Activated CD8-positive, alpha-beta memory T cell treated with anti-CD3 and anti-CD28 coated beads, Interleukin-2, amount 10 ng/mL, durations not matched to agents 7 days and 5 days (primary cell): Measurements from ENCODE around the gene IER2. TPM values are rescaled to one million over a fixed set of nuclear protein-coding genes. Genes with fewer than 3 reads are reported as not detected.
"Not testable (repeated sequence)": the region's sequence is repeated elsewhere in the genome, so short reads cannot be mapped to it uniquely, and the experiment has no call there.

Experiments used
- ATAC-seq: fragments of 150-1000 bp; cut with Tn5 transposase; one replicate; pipeline ENCODE4 v1.10.0; 2021; ENCODE audit warnings: moderate library complexity
- CTCF ChIA-PET: fragments of 350-600 bp; sonication (Branson Sonifier 250); formaldehyde crosslinking; loops from one replicate; lab custom pipeline; 2021; ENCODE audit warnings: antibody characterized with exemption; lab: Charles Lee
- DNase-seq: peaks from one replicate; pipeline ENCODE4 v3.0.0-alpha.2; 2020
- H3K27ac Mint-ChIP-seq: one replicate; pipeline ENCODE4 v1.8.0; 2021; ENCODE audit warnings: mild to moderate bottlenecking, mixed read lengths
- H3K27me3 Mint-ChIP-seq: one replicate; pipeline ENCODE4 v1.8.0; 2021; ENCODE audit warnings: mixed read lengths
- H3K36me3 Mint-ChIP-seq: one replicate; pipeline ENCODE4 v1.8.0; 2021; ENCODE audit warnings: mild to moderate bottlenecking, mixed read lengths
- H3K4me1 Mint-ChIP-seq: one replicate; pipeline ENCODE4 v1.8.0; 2021; ENCODE audit warnings: mixed read lengths
- H3K4me3 Mint-ChIP-seq: one replicate; pipeline ENCODE4 v1.8.0; 2021; ENCODE audit warnings: mild to moderate bottlenecking, moderate library complexity, mixed read lengths
- H3K9me3 Mint-ChIP-seq: one replicate; pipeline ENCODE4 v1.8.0; 2022; ENCODE audit warnings: low read depth, mixed read lengths
- total RNA-seq, 2 experiments: library from RNA; stranded (reverse); gene quantifications; one replicate each; pipeline ENCODE4 v1.2.3, GENCODE V29; 2021

The IER2 gene
- total RNA-seq, 2 experiments from 2014 or later: 148 to 209 TPM

DNA sequence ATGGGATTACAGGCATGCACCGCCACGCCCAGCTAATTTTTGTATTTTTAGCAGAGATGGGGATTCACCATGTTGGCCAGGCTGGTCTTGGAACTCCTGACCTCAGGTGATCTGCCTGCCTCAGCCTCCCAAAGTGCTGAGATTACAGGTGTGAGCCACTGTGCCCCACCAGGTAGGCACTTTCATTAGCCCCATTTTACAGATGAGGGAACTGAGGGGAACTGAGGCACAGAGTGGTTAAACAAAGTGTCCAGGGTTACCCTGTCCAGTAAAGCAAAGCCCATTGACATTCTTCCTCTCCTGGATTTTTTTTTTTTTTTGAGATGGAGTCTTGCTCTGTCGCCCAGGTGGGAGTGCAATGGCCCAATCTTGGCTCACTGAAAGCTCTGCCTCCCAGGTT is 15.9 kb downstream of the IER2 start:
- not testable (repeated sequence) for H3K36me3 Mint-ChIP-seq, H3K4me3 Mint-ChIP-seq, H3K27me3 Mint-ChIP-seq, H3K9me3 Mint-ChIP-seq, DNase-seq, ATAC-seq
- CTCF ChIA-PET: interaction anchor here (6.2 to 6.3 kb wide), 3 partner anchors 10 to 28 kb away, joined by 25 to 63 read pairs (median 58); no protein-coding TSS in a partner anchor
- Mint-ChIP-seq H3K27ac (peak overlapping the region; percentile 73), H3K4me1 (peaks cover 83% of the 10 kb centered on the region)

- CTCF ChIA-PET: interaction anchor here (0.8 to 6.2 kb wide), 6 partner anchors 11 to 108 kb away, joined by 3 to 63 read pairs (median 4); no protein-coding TSS in a partner anchor
- H3K27ac Mint-ChIP-seq: peak overlapping the region; percentile 99
- no peak overlapping the region for H3K4me3 Mint-ChIP-seq
- H3K27me3 Mint-ChIP-seq: no peaks in the 10 kb centered on the region
- peaks cover 77% of the 10 kb centered on the region for H3K4me1 Mint-ChIP-seq
- ATAC-seq: no peak
- H3K36me3 Mint-ChIP-seq: peaks cover 2% of the 10 kb centered on the region
- DNase-seq: no peak
- no peaks in the 10 kb centered on the region for H3K9me3 Mint-ChIP-seq
Measured at GRCh38 chr19:13169769-13170168, 19.6 kb downstream of the IER2 start.

DNA sequence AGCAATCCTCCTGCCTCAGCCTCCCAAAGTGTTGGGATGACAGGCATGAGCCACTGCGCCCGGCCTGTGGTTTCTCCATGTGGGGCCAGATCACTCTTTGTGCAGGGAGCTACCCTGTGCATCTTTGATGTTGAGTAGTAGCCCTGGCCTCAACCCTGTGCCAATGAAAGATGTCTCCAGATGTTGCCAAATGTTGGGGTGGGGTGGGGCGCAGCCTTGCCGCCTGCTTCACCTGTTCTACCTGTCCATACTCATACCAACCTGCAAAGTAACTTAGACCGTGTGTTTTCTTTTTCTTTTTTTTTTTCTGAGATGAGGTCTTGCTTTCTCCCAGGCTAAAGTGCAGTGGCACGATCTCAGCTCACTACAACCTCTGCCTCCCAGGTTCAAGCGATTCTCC is 20.9 kb downstream of the IER2 start:
- Mint-ChIP-seq H3K27ac (peak overlapping the region; percentile 77), H3K36me3 (peaks cover 2% of the 10 kb centered on the region), H3K27me3 (no peaks in the 10 kb centered on the region), H3K4me3 (no peak overlapping the region), H3K4me1 (peaks cover 64% of the 10 kb centered on the region), H3K9me3 (no peaks in the 10 kb centered on the region)
- no peak for DNase-seq
- no peak for ATAC-seq
- CTCF ChIA-PET: interaction anchor here (0.7 to 6.2 kb wide), 6 partner anchors 11 to 781 kb away, joined by 3 to 63 read pairs (median 4); no protein-coding TSS in a partner anchor

GRCh38 chr19:13172346-13173138 is 22.3 kb downstream of the IER2 start:
- H3K4me3 Mint-ChIP-seq: peak overlapping the region; percentile 71
- H3K4me1 Mint-ChIP-seq: peaks cover 53% of the 10 kb centered on the region
- ATAC-seq (peak; percentile 5), DNase-seq (peak; percentile 82)
- H3K27me3 Mint-ChIP-seq: no peaks in the 10 kb centered on the region
- no peaks in the 10 kb centered on the region for H3K9me3 Mint-ChIP-seq
- H3K36me3 Mint-ChIP-seq: peaks cover 2% of the 10 kb centered on the region
- CTCF ChIA-PET: interaction anchor here (0.7 to 4.0 kb wide), 4 partner anchors 9 to 69 kb away, joined by 4 to 28 read pairs (median 6); no protein-coding TSS in a partner anchor
- H3K27ac Mint-ChIP-seq: peak overlapping the region; percentile 95

- H3K36me3 Mint-ChIP-seq: no peaks in the 10 kb centered on the region
- no peaks in the 10 kb centered on the region for H3K9me3 Mint-ChIP-seq
Measured at GRCh38 chr19:13173139-13173737, 23.0 kb downstream of the IER2 start.

GRCh38 chr19:13176345-13176744 is 26.1 kb downstream of the IER2 start:
- H3K27me3 Mint-ChIP-seq: no peaks in the 10 kb centered on the region
- no peak for DNase-seq
- H3K4me3 Mint-ChIP-seq: no peak overlapping the region
- H3K9me3 Mint-ChIP-seq: no peaks in the 10 kb centered on the region
- no peaks in the 10 kb centered on the region for H3K36me3 Mint-ChIP-seq
- CTCF ChIA-PET: interaction anchor here (0.8 to 4.0 kb wide), 4 partner anchors 12 to 32 kb away, joined by 3 to 28 read pairs (median 4); no protein-coding TSS in a partner anchor
- H3K4me1 Mint-ChIP-seq: peaks cover 30% of the 10 kb centered on the region
- H3K27ac Mint-ChIP-seq: no peak overlapping the region
- ATAC-seq: no peak

More at GRCh38 chr19:13173139-13173737, 23.0 kb downstream of the IER2 start:
- Mint-ChIP-seq H3K4me1 (peaks cover 48% of the 10 kb centered on the region), H3K4me3 (peak overlapping the region; percentile 71), H3K27me3 (no peaks in the 10 kb centered on the region), H3K27ac (peak overlapping the region; percentile 95)
- CTCF ChIA-PET: interaction anchor here (2.3 to 4.0 kb wide), 2 partner anchors 9 to 22 kb away, joined by 8 to 28 read pairs; no protein-coding TSS in a partner anchor
- DNase-seq: no peak
- ATAC-seq: no peak

GRCh38 chr19:13177584-13177983 is 27.4 kb downstream of the IER2 start:
- H3K36me3 Mint-ChIP-seq, H3K9me3 Mint-ChIP-seq, DNase-seq, H3K27me3 Mint-ChIP-seq, ATAC-seq, H3K27ac Mint-ChIP-seq, H3K4me3 Mint-ChIP-seq: not testable (repeated sequence)
- CTCF ChIA-PET: interaction anchor here (1.2 to 1.3 kb wide), 2 partner anchors 9 to 17 kb away, joined by 3 to 7 read pairs; no protein-coding TSS in a partner anchor
- H3K4me1 Mint-ChIP-seq: peaks cover 29% of the 10 kb centered on the region

DNA sequence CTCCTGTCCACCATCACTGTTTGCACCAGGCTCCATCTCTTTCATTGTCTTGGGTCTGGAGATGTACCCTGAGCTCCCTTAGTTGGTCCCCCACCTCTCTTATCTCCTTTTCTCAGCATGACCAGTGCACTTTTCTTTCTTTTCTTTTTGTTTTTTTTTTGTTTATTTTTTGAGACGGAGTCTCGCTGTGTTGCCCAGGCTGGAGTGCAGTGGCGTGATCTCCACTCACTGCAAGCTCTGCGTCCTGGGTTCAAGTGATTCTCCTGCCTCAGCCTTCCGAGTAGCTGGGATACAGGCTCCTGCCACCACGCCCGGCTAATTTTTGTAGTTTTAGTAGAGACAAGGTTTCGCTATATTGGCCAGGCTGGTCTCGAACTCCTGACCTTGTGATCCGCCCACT is 28.1 kb downstream of the IER2 start:
- H3K4me3 Mint-ChIP-seq: not testable (repeated sequence)

DNA sequence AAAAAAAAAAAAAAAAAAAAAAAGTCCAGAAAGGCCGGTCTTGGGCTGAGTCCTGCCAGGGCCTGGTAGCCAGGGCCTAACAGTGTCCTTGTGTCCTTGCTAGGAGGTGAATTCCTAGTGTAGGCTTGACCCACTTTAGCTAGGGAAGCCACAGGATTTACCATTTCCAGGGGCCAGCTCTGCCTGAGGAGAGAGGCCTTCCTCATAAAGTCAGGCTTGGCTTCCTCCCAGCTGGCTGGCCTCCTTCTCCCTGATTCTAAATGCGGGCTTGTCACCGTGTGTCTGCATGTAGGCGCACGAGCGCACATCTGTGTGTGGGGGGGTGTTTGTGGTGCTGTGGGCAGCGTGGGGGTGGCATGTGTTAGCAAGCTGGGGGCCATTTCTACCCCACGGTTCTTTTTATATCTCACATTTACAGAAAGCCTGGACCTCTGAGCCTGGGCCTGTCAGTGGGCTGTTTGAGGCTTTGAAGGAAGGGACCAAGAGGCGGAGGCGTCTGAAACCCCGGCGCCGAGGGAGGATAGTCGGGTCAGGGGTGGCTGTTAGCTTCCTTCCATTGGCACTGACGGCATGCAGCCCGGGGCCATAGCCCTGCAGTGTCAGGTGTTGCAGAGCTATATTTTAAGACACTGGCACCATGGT is 31.7 kb downstream of the IER2 start:
- DNase-seq (peak; percentile 55), ATAC-seq (peak; percentile 39)
- Mint-ChIP-seq H3K27me3 (no peaks in the 10 kb centered on the region), H3K4me3 (no peak overlapping the region), H3K27ac (peak overlapping the region; percentile 76), H3K9me3 (no peaks in the 10 kb centered on the region), H3K4me1 (peaks cover 20% of the 10 kb centered on the region), H3K36me3 (no peaks in the 10 kb centered on the region)
- CTCF ChIA-PET: interaction anchor here (0.6 to 5.4 kb wide), 9 partner anchors 8 to 181 kb away, joined by 3 to 45 read pairs (median 3); partner anchors contain the start of genes IER2 and STX10

More for the DNA sequence above, 28.1 kb downstream of the IER2 start:
- not testable (repeated sequence) for ATAC-seq, H3K36me3 Mint-ChIP-seq, H3K9me3 Mint-ChIP-seq, H3K27ac Mint-ChIP-seq, DNase-seq, H3K27me3 Mint-ChIP-seq
- H3K4me1 Mint-ChIP-seq: peaks cover 22% of the 10 kb centered on the region
- CTCF ChIA-PET: interaction anchor here (0.7 to 1.3 kb wide), 3 partner anchors 10 to 83 kb away, joined by 3 to 7 read pairs (median 3); no protein-coding TSS in a partner anchor

DNA sequence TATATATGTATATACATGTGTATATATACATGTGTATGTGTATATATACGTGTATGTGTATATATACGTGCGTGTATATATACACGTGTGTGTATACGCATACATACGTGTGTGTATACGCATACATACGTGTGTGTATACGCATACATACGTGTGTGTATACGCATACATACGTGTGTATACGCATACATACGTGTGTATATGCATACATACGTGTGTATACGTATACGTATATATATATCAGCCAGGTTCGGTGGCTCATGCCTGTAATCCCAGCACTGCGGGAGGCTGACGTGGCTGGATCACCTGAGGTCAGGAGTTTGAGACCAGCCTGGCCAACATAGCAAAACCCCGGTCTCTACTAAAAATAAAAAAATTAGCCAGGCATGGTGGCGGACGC is 34.7 kb downstream of the IER2 start:
- not testable (repeated sequence) for ATAC-seq, H3K27ac Mint-ChIP-seq, H3K36me3 Mint-ChIP-seq, H3K27me3 Mint-ChIP-seq, DNase-seq, H3K9me3 Mint-ChIP-seq, H3K4me3 Mint-ChIP-seq
- H3K4me1 Mint-ChIP-seq: peaks cover 26% of the 10 kb centered on the region
- CTCF ChIA-PET: interaction anchor here (1.5 to 5.4 kb wide), 2 partner anchors 9 to 20 kb away, joined by 3 to 45 read pairs; no protein-coding TSS in a partner anchor

GRCh38 chr19:13185763-13186657 is 35.8 kb downstream of the IER2 start:
- not testable (repeated sequence) for DNase-seq, H3K36me3 Mint-ChIP-seq, H3K27me3 Mint-ChIP-seq, H3K4me3 Mint-ChIP-seq, ATAC-seq, H3K27ac Mint-ChIP-seq, H3K9me3 Mint-ChIP-seq
- CTCF ChIA-PET: interaction anchor here (1.1 to 1.5 kb wide), 3 partner anchors 9 to 21 kb away, joined by 3 to 5 read pairs (median 3); no protein-coding TSS in a partner anchor
- peaks cover 21% of the 10 kb centered on the region for H3K4me1 Mint-ChIP-seq

GRCh38 chr19:13186688-13187087 is 36.5 kb downstream of the IER2 start:
- DNase-seq, H3K27me3 Mint-ChIP-seq, H3K9me3 Mint-ChIP-seq, H3K27ac Mint-ChIP-seq, H3K4me3 Mint-ChIP-seq, H3K36me3 Mint-ChIP-seq, ATAC-seq: not testable (repeated sequence)
- peaks cover 22% of the 10 kb centered on the region for H3K4me1 Mint-ChIP-seq
- CTCF ChIA-PET: interaction anchor here (1.4 kb wide), 1 partner anchor 9 kb away, joined by 5 read pairs; no protein-coding TSS in a partner anchor
